K562 (cell line): ENCODE data around the gene NLE1.

Experiments used
- BRCA1 ChIP-seq, 2 experiments: fragments of 450-650 bp in 1 of 2; sonication (generic) in 1 of 2; formaldehyde crosslinking in 1 of 2; IDR thresholded peaks; 2 replicates each; pipeline versions ENCODE4 v1.5.0 to v1.6.1; 2017 to 2020; ENCODE audit warnings: mild to moderate bottlenecking in 1 of 2, missing genetic modification reagents in 1 of 2
- TF ChIP-seq, protein P1 (sequence below): sonication (generic); formaldehyde crosslinking; IDR thresholded peaks from 2 replicates; pipeline ENCODE4 v1.8.1; 2023; ENCODE audit warnings: mild to moderate bottlenecking, missing genetic modification reagents

DNA sequence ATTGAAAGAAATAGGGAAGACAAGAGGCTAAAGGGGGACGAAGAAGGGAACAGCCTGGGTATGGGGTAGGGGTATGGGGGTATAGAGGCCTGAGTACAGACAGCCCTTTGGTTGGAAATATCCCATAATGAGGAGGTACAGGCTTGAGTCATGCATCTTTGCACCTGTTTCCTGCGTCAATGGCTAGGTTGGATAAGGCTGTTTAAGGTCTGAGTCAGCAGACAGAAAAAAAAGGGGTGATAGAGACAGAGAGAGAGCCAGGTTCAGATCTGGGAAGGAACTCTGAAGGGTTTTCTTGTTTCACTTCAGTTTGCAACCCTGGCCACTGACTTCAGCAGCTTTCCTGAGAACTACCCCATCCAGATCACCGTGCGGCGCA is 12.1 kb downstream of the NLE1 start:
- TF ChIP-seq BRCA1 (IDR thresholded peaks at IDR 0.05), result no peak
- no peak for TF ChIP-seq BRCA1 (CRISPR knock-in tag; IDR thresholded peaks at IDR 0.05)
- TF ChIP-seq, protein P1, sequence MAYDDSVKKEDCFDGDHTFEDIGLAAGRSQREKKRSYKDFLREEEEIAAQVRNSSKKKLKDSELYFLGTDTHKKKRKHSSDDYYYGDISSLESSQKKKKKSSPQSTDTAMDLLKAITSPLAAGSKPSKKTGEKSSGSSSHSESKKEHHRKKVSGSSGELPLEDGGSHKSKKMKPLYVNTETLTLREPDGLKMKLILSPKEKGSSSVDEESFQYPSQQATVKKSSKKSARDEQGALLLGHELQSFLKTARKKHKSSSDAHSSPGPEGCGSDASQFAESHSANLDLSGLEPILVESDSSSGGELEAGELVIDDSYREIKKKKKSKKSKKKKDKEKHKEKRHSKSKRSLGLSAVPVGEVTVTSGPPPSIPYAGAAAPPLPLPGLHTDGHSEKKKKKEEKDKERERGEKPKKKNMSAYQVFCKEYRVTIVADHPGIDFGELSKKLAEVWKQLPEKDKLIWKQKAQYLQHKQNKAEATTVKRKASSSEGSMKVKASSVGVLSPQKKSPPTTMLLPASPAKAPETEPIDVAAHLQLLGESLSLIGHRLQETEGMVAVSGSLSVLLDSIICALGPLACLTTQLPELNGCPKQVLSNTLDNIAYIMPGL, result no peak
